GM20000 (cell line): Measurements from ENCODE around the gene FSCN2.

Experiments used
- DNase-seq: peaks from one replicate; pipeline ENCODE4 v3.0.0; 2012; ENCODE audit warnings: low spot score
- TF ChIP-seq, protein P1 (sequence below): IDR thresholded peaks from 2 replicates; pipeline ENCODE4 v1.5.1; 2012; ENCODE audit warnings: mild to moderate bottlenecking, control low read depth; ENCODE audit errors: extremely low read depth, missing control alignments

Gene FSCN2

DNA sequence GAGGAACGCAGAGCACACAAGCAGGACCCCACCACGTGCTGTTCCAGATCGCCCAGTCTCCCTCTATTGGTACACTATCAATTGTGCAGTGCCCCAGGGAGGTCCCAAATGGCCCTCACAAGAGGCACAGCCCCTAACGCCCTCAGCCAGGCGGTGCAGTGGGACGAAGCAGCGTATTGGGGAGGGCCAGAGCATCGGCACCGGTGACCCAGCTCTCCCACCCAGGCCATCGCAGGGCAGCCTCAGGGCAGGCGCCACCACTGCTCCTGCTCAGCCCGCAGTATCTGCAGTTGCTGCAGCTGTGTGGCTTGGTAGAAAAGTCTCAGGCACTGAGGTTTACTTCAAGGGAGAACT is 29.9 kb downstream of the FSCN2 start:
- no peak for DNase-seq
- TF ChIP-seq, protein P1, sequence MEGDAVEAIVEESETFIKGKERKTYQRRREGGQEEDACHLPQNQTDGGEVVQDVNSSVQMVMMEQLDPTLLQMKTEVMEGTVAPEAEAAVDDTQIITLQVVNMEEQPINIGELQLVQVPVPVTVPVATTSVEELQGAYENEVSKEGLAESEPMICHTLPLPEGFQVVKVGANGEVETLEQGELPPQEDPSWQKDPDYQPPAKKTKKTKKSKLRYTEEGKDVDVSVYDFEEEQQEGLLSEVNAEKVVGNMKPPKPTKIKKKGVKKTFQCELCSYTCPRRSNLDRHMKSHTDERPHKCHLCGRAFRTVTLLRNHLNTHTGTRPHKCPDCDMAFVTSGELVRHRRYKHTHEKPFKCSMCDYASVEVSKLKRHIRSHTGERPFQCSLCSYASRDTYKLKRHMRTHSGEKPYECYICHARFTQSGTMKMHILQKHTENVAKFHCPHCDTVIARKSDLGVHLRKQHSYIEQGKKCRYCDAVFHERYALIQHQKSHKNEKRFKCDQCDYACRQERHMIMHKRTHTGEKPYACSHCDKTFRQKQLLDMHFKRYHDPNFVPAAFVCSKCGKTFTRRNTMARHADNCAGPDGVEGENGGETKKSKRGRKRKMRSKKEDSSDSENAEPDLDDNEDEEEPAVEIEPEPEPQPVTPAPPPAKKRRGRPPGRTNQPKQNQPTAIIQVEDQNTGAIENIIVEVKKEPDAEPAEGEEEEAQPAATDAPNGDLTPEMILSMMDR: no peak

DNA sequence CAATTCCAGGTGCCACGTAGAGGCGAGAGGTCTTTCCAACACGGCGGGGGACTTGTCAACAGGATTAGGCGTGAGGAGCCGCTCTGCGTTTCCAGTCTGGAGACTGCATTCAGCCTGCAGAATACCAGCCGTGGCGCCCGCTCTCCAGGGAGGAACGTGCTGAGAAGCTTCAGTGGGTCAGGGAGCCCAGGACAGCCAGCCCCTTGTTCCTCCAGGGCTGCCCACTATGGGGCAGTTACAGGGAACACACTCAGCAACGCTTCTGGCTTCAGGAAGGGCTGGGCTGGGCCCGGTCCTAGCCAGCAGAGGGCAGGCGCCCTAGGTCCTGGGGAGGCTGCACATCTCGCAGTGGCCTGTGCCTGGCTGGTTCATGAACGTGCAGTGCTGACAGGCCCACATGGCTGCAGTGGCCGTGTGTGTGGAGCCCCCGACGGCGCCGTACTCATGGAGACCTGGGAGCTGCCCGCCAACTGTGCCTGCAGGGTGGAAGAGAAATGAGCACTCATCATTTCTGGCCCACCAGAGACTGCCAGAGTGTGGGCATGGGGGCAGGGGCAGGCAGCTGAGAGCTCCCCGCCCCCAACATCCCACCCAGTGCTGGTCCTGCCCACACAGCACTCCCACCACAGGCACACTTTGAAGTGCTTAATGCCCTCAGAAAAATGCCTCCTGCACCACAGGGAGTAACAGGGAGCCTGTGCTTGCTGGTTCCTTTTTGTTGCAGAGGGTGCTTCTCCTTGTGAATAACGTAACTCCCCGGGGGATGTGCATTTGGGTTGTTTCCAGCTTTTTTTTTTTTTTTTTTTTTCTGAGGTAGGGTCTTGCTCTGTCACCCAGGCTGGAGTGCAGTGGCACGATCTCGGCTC is 31.0 kb downstream of the FSCN2 start:
- no peak for DNase-seq
- TF ChIP-seq, protein P1: no peak

DNA sequence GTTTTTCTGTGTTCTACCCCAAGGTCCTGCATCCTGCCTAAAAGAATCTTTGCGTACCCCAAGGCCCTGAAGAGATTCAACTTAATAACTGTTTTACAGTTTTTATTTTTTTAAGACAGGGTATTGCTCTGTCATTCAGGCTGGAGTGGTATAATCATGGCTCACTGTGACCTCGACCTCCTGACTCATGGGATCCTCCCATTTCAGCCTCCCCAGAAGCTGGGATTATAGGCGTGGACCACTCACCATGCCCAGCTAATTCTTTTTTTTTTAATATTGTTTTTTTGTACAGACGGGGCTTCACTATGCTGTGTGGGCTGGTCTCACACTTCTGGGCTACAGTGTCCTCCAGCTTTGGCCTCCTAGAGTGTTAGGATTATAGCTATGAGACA is 33.3 kb downstream of the FSCN2 start:
- TF ChIP-seq, protein P1: no peak
- no peak for DNase-seq

DNA sequence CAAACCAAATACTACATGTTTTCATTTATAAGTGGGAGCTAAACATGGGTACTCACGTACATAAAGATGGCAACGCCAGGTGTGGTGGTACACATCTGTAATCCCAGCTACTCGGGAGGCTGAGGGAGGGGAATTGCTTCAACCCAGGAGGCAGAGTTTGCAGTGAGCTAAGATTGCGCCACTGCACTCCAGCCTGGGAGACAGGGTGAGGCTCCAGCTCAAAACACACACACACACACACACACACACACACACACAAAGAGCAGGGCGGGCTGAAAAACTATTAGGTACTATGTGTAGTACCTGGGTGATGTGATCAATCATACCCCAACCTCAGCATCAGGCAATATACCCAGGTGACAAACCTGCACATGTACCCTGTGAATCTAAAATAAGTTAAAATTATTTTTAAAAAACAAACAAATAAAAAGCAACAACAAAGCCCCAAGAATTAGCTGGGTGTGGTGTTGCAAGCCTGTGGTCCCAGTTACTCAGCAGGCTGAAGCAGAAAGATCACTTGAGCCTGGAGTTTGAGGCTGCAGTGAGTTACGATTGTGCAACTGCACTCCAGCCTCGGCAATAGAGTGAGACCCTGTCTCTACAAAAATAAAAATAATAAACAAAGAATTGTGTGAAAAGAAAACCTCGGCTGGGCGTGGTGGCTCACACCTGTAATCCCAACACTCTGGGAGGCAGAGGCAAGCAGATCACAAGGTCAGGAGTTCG is 35.8 kb downstream of the FSCN2 start:
- TF ChIP-seq, protein P1: no peak
- no peak for DNase-seq

DNA sequence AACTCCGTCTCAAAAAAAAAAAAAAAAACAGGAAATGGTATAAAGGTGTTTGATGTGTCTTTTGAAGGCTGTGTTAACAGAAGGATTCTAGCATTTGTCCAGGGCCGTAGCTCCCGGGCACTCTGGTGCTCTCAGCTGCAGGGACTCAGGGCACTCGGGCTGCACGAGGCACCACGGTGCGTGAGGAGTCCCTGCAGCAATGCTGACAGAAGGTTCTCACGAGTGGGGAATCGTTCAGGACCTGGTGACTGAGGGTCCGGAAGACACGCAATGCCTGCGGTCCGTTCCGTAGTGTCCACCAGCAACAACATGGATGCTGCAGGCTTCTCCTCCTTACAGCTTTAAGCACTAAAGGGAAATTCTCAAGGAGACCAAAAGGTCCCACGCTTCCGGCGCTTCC is 36.6 kb downstream of the FSCN2 start:
- TF ChIP-seq, protein P1: no peak
- DNase-seq: no peak

DNA sequence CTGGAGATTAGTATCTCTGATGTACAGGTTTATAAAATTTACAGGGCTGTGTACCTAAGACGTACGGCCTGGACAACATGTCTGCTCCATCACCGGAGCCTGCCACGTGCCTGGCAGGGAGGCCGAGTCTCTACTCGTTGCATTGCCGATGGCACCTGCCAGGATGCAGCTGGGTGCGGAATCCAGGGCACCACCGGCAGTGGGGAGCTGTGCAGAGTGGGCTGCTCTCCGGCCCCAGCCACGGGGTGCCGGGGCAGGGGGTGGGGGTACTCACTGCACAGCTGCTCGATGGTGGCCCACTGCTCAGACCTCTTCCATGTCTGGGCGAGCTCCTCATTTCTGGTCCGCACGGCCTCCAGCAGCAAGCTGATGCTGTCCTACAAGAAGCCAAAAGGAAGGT is 37.1 kb downstream of the FSCN2 start:
- TF ChIP-seq, protein P1: no peak
- no peak for DNase-seq

DNA sequence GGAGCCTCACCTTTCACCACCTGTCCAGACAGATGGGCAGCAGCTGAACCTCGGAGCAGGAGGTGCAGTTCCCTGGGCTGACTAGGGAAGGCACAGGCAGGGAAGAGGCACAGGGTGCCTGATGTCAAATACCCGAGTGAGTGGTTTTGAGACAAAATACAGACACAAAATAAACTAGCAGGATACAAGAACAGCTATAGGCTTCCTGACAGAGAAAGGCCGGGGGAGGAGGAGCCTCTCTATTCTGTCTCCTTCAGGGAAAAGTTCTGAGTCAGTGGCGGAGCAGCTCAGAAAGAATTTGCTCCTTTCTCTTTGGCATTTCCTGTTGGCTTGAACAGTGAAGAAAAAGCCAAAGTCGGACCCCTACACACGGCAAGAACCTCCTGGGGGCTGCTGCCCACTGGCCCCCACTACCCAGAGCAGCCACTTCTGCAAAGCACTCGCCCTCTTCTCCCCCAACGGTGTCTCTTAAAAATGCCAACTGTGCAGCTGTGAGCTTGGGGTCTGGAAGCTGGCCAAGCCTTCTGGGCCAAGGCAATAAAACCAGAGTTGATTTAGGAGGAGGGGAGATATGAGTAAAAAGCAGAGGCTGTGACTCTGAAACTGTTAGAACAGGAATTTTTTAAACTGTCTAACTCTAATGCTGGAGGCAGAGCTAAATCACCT is 38.4 kb downstream of the FSCN2 start:
- DNase-seq: no peak
- TF ChIP-seq, protein P1: no peak
